Astrocyte of the cerebellum (primary cell): ENCODE measurements around the gene DGKI.

Experiments
- DNase-seq: peaks from one replicate; pipeline ENCODE4 v3.0.0-alpha.2; 2011; ENCODE audit warnings: low read depth
- H3K4me3 ChIP-seq: 2 replicates; pipeline ENCODE4 v1.5.1; 2011; ENCODE audit warnings: mild to moderate bottlenecking, low read depth, low read length, moderate library complexity
- CTCF ChIP-seq: IDR thresholded peaks from 2 replicates; pipeline ENCODE4 v1.5.1; 2012; ENCODE audit warnings: low read length, low read depth, moderate library complexity, mild to moderate bottlenecking; ENCODE audit errors: missing control alignments
- in situ Hi-C: cut with HindIII; loops from 2 replicates; pipeline ENCODE4 v1.10.0; 2017; ENCODE audit warnings: low sequenced_read_pairs

The DGKI gene

GRCh38 chr7:137704723-137705122 lies 142.1 kb downstream of the DGKI start:
- no peak for DNase-seq
- TF ChIP-seq CTCF = no peak
- H3K4me3 ChIP-seq = no peak overlapping the region
- in situ Hi-C loops = no loop called here

- in situ Hi-C loops = no loop called here
- DNase-seq = no peak
- H3K4me3 ChIP-seq = no peak overlapping the region
- TF ChIP-seq CTCF = no peak
These were observed 143.3 kb downstream of the DGKI start for GRCh38 chr7:137703291-137704010.

GRCh38 chr7:137696988-137697387 lies 149.8 kb downstream of the DGKI start:
- no peak overlapping the region for H3K4me3 ChIP-seq
- no peak for TF ChIP-seq CTCF
- no peak for DNase-seq
- in situ Hi-C loops = no loop called here

GRCh38 chr7:137696376-137696775 lies 150.4 kb downstream of the DGKI start:
- no peak for DNase-seq
- TF ChIP-seq CTCF = no peak

GRCh38 chr7:137695942-137696341 lies 150.8 kb downstream of the DGKI start:
- in situ Hi-C loops = no loop called here
- no peak overlapping the region for H3K4me3 ChIP-seq
- no peak for DNase-seq
- TF ChIP-seq CTCF = no peak

More at GRCh38 chr7:137696376-137696775, 150.4 kb downstream of the DGKI start:
- H3K4me3 ChIP-seq = no peak overlapping the region
- in situ Hi-C loops = no loop called here

- no peak overlapping the region for H3K4me3 ChIP-seq
- no peak for DNase-seq
- no peak for TF ChIP-seq CTCF
- in situ Hi-C loops = no loop called here
These were observed 151.3 kb downstream of the DGKI start for GRCh38 chr7:137695494-137695893.
